HepG2 (cell line): ENCODE measurements around the gene EIF2AK2. TPM values are rescaled to one million over a fixed set of nuclear protein-coding genes. Genes with fewer than 3 reads are reported as not detected.

ENCODE experiments used
- ATAC-seq: fragments of 200-7000 bp; cut with Tn5 transposase; 3 replicates; pipeline ENCODE4 v1.9.1; 2020; ENCODE audit warnings: mild to moderate bottlenecking, moderate library complexity
- BruUV-seq: library from RNA; stranded (reverse); fragments of 400-500 nt; replicated peaks from 2 replicates; lab custom pipeline; 2021; lab: Mats Ljungman, UMichigan
- CTCF ChIA-PET: fragments of 300-600 bp; formaldehyde crosslinking; extraction: SDS; loops from one replicate; lab custom pipeline; 2021; ENCODE audit warnings: low total read pairs, inconsistent platforms, low intra/inter-chr PET ratio; lab: Yijun Ruan, JAX
- POLR2A ChIA-PET: fragments of 350-600 bp; sonication (Branson Sonifier 250); formaldehyde crosslinking; loops from one replicate; lab custom pipeline; 2020; ENCODE audit warnings: antibody characterized with exemption, inconsistent platforms; lab: Yijun Ruan, JAX
- DNase-seq: peaks from one replicate; pipeline ENCODE4 v3.0.0-alpha.2; 2015; ENCODE audit warnings: low spot score
- FAIRE-seq: peaks from 3 replicates; lab custom pipeline; 2011; peaks lifted over from hg19 to GRCh38; lab: Jason Lieb, UNC
- H2AFZ ChIP-seq: one replicate; pipeline ENCODE4 v1.6.1; 2011; ENCODE audit warnings: low read length, inconsistent platforms
- H3K27ac ChIP-seq: fragments of 300-600 bp; 3 replicates; pipeline ENCODE4 v1.8.0; 2011; ENCODE audit warnings: mixed run types, mild to moderate bottlenecking, mixed read lengths, low read length, inconsistent platforms; ENCODE audit not compliant: insufficient read depth; ENCODE audit errors: extremely low read length
- H3K27me3 ChIP-seq, 2 experiments: fragments of 200-600 bp in 1 of 2; 2 replicates in 1 of 2; 3 replicates in 1 of 2; pipeline versions ENCODE4 v1.6.0 to v1.8.0; 2011; ENCODE audit warnings: low read length in 2 of 2, mild to moderate bottlenecking in 2 of 2, moderate library complexity in 2 of 2, inconsistent platforms in 1 of 2; ENCODE audit not compliant: insufficient read depth in 2 of 2, control insufficient read depth in 1 of 2
- H3K36me3 ChIP-seq, 2 experiments: fragments of 200-600 bp in 1 of 2; replicated peaks in 1 of 2; 2 replicates in 1 of 2; 3 replicates in 1 of 2; pipeline versions ENCODE4 v1.5.1 to v1.8.0; 2011; ENCODE audit warnings: low read length in 2 of 2, inconsistent platforms in 1 of 2; ENCODE audit not compliant: insufficient read depth in 2 of 2, control insufficient read depth in 1 of 2
- H3K4me1 ChIP-seq: 2 replicates; pipeline ENCODE4 v1.5.1; 2012; ENCODE audit warnings: low read length, inconsistent platforms; ENCODE audit not compliant: insufficient read depth
- H3K4me2 ChIP-seq: 2 replicates; pipeline ENCODE4 v1.6.0; 2011; ENCODE audit warnings: low read depth, low read length, inconsistent platforms
- H3K4me3 ChIP-seq, 3 experiments: fragments of 200-600 bp in 1 of 3; sonication (generic), shearing (Covaris generic) in 1 of 3; replicated peaks in 1 of 3; 2 replicates each; pipeline ENCODE4 v1.5.1; 2011 to 2016; ENCODE audit warnings: low read length in 3 of 3, inconsistent platforms in 2 of 3, low read depth in 2 of 3, mild to moderate bottlenecking in 2 of 3, control low read depth in 1 of 3, mixed read lengths in 1 of 3; ENCODE audit not compliant: insufficient read depth in 1 of 3
- H3K79me2 ChIP-seq: one replicate; pipeline ENCODE4 v1.6.1; 2011; ENCODE audit warnings: low read length, inconsistent platforms; ENCODE audit not compliant: insufficient read depth
- H3K9ac ChIP-seq: 2 replicates; pipeline ENCODE4 v1.6.0; 2011; ENCODE audit warnings: mild to moderate bottlenecking, low read depth, low read length, inconsistent platforms; ENCODE audit not compliant: insufficient read depth
- H3K9me3 ChIP-seq: 2 replicates; pipeline ENCODE4 v1.5.1; 2012; ENCODE audit warnings: mild to moderate bottlenecking, low read length
- H4K20me1 ChIP-seq: 2 replicates; pipeline ENCODE4 v1.6.0; 2011; ENCODE audit warnings: inconsistent platforms, mild to moderate bottlenecking, low read length, moderate library complexity; ENCODE audit not compliant: insufficient read depth
- ATF1 ChIP-seq: IDR thresholded peaks from 2 replicates; pipeline ENCODE4 v1.6.1; 2016; ENCODE audit warnings: mild to moderate bottlenecking, control low read depth
- ESRRA ChIP-seq: sonication (generic); formaldehyde crosslinking; IDR thresholded peaks from 2 replicates; pipeline ENCODE4 v1.5.1; 2020; ENCODE audit warnings: mild to moderate bottlenecking, low read depth, missing genetic modification reagents
- HMG20B ChIP-seq: conservative IDR thresholded peaks from 2 replicates; pipeline ENCODE4 v1.6.1; 2016; ENCODE audit warnings: missing genetic modification reagents, missing compliant biosample characterization
- MAF1 ChIP-seq: sonication (generic); formaldehyde crosslinking; IDR thresholded peaks from 2 replicates; pipeline ENCODE4 v1.5.0; 2020; ENCODE audit warnings: missing genetic modification reagents, borderline replicate concordance
- MYNN ChIP-seq: sonication (generic); formaldehyde crosslinking; IDR thresholded peaks from 2 replicates; pipeline ENCODE4 v1.4.0; 2020; ENCODE audit warnings: mild to moderate bottlenecking, low read depth, missing genetic modification reagents
- PRPF4 ChIP-seq: fragments of 200-400 bp; formaldehyde crosslinking; IDR thresholded peaks from 2 replicates; pipeline ENCODE4 v1.6.1; 2016; ENCODE audit warnings: low read length, low read depth; ENCODE audit not compliant: poor library complexity, severe bottlenecking
- TMF1 ChIP-seq: sonication (generic); formaldehyde crosslinking; IDR thresholded peaks from 2 replicates; pipeline ENCODE4 v1.8.1; 2022; ENCODE audit warnings: low read depth, missing genetic modification reagents
- ZFAT ChIP-seq: sonication (generic); formaldehyde crosslinking; conservative IDR thresholded peaks from 2 replicates; pipeline ENCODE4 v1.8.1; 2023; ENCODE audit warnings: missing genetic modification reagents, inconsistent platforms
- ZNF589 ChIP-seq: sonication (generic); formaldehyde crosslinking; conservative IDR thresholded peaks from 2 replicates; pipeline ENCODE4 v1.8.0; 2022; ENCODE audit warnings: mild to moderate bottlenecking, moderate library complexity, missing genetic modification reagents
- WGBS: methylation state at CpG from one replicate; pipeline ENCODE4 v1.1.6; 2017; ENCODE audit warnings: low lambda C conversion rate; 5-methylcytosine and 5-hydroxymethylcytosine counted together
- in situ Hi-C: cut with HindIII; loops from 2 replicates; pipeline ENCODE4 v1.10.0; 2017; ENCODE audit warnings: low pct_unique_long_range_greater_than_20kb; ENCODE audit not compliant: extremely low pct_ligation_motif_present
- intact Hi-C: fragments of 100-400 bp; cut with micrococcal nuclease; formaldehyde crosslinking; loops from one replicate; pipeline ENCODE4 v1.10.0; 2022; ENCODE audit not compliant: unreplicated experiment
- polyA plus RNA-seq, 8 experiments: library from polyadenylated mRNA; depleted of rRNA in 3 of 8; stranded (reverse) in 7 of 8; unstranded in 1 of 8; fragments of >200 nt; fragmentation: Illumina TruSeq in 4 of 8; extraction: Trizol in 4 of 8; gene quantifications; 2 replicates each; pipeline versions ENCODE4 v1.2.1 to v1.2.3, GENCODE V29; 2011 to 2016; ENCODE audit warnings: low read depth in 4 of 8, missing spikeins in 1 of 8, mixed read lengths in 1 of 8; ENCODE audit not compliant: insufficient read depth in 1 of 8
- total RNA-seq, 5 experiments: library from RNA; depleted of rRNA; stranded (reverse); fragments of >200 nt; fragmentation: Illumina TruSeq; extraction: Trizol; gene quantifications; 2 replicates each; pipeline ENCODE4 v1.2.3, GENCODE V29; 2016; ENCODE audit warnings: low read depth in 1 of 5
- TF ChIP-seq, protein P1 (sequence below): sonication (generic); formaldehyde crosslinking; IDR thresholded peaks from 2 replicates; pipeline ENCODE4 v1.4.0; 2020; ENCODE audit warnings: mild to moderate bottlenecking, missing genetic modification reagents, borderline replicate concordance
- TF ChIP-seq, protein P2 (sequence below): IDR thresholded peaks from 2 replicates; pipeline ENCODE4 v1.6.1; 2016
- TF ChIP-seq, protein P3 (sequence below): sonication (generic); formaldehyde crosslinking; IDR thresholded peaks from 2 replicates; pipeline ENCODE4 v1.4.0; 2020; ENCODE audit warnings: missing genetic modification reagents

Gene EIF2AK2
- total and polyA plus RNA-seq, 2 of the 13 experiments (the other 11 are each of a cell fraction or from before 2014, with no cell fraction given): 10.2 to 26.1 TPM

DNA sequence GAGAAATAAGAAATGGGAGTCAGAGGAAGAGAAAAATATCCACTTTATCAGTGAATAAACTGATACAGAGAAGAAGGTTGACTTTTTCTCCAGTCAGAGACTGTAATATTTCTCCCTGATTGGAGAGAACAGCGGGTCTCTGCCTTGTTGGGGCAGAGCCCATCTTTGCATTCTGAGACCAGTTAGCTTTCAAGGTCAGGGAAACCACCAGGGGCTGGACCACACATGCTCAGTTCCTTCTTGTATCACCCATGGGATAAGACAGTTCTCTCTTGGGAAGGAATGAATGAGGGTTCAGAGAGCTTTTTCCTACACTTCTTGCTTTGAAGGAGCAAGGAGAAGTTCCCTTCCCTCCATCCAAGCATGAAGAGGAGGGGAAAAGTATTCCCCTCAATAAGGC is 60.2 kb downstream of the EIF2AK2 start (continued):
- TF ChIP-seq, protein P1, sequence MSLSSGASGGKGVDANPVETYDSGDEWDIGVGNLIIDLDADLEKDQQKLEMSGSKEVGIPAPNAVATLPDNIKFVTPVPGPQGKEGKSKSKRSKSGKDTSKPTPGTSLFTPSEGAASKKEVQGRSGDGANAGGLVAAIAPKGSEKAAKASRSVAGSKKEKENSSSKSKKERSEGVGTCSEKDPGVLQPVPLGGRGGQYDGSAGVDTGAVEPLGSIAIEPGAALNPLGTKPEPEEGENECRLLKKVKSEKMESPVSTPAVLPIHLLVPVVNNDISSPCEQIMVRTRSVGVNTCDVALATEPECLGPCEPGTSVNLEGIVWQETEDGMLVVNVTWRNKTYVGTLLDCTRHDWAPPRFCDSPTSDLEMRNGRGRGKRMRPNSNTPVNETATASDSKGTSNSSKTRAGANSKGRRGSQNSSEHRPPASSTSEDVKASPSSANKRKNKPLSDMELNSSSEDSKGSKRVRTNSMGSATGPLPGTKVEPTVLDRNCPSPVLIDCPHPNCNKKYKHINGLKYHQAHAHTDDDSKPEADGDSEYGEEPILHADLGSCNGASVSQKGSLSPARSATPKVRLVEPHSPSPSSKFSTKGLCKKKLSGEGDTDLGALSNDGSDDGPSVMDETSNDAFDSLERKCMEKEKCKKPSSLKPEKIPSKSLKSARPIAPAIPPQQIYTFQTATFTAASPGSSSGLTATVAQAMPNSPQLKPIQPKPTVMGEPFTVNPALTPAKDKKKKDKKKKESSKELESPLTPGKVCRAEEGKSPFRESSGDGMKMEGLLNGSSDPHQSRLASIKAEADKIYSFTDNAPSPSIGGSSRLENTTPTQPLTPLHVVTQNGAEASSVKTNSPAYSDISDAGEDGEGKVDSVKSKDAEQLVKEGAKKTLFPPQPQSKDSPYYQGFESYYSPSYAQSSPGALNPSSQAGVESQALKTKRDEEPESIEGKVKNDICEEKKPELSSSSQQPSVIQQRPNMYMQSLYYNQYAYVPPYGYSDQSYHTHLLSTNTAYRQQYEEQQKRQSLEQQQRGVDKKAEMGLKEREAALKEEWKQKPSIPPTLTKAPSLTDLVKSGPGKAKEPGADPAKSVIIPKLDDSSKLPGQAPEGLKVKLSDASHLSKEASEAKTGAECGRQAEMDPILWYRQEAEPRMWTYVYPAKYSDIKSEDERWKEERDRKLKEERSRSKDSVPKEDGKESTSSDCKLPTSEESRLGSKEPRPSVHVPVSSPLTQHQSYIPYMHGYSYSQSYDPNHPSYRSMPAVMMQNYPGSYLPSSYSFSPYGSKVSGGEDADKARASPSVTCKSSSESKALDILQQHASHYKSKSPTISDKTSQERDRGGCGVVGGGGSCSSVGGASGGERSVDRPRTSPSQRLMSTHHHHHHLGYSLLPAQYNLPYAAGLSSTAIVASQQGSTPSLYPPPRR (CRISPR knock-in tag): no peak
- TF ChIP-seq ZNF589 (no peak), HMG20B (CRISPR knock-in tag) (no peak), PRPF4 (no peak), ATF1 (CRISPR knock-in tag) (no peak), ZFAT (CRISPR knock-in tag) (no peak), TMF1 (CRISPR knock-in tag) (no peak), MYNN (no peak)
- TF ChIP-seq, protein P2, sequence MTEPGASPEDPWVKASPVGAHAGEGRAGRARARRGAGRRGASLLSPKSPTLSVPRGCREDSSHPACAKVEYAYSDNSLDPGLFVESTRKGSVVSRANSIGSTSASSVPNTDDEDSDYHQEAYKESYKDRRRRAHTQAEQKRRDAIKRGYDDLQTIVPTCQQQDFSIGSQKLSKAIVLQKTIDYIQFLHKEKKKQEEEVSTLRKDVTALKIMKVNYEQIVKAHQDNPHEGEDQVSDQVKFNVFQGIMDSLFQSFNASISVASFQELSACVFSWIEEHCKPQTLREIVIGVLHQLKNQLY (CRISPR knock-in tag): no peak

DNA sequence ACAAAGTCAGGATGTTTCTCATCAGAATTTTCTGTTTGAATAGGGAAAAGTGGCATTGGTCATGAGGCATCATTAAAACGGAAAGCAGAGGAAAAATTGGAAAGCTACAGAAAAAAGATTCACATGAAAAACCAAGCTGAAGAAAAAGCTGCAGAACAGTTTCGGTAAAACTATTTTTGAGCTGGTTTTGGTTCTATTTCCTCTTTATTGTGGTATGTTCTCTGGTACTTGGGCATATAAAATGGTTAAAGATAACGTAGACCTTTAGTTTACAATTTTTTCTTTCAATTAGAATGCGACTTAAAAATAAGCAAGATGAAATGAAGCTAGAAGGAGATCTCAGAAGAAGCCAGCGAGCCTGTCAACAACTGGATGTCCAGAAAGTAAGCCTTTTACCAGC is 64.9 kb downstream of the EIF2AK2 start:
- Histone ChIP-seq H3K9ac (no peak overlapping the region), H3K27me3 (no peaks in the 10 kb centered on the region), H3K36me3 (peaks cover 10 to 25% of the 10 kb centered on the region in 2 experiments), H3K4me1 (peaks cover 8% of the 10 kb centered on the region; the same call in 1 of the 2 replicates), H4K20me1 (no peaks in the 10 kb centered on the region), H3K79me2 (no peaks in the 10 kb centered on the region), H3K27ac (no peak overlapping the region), H3K9me3 (no peaks in the 10 kb centered on the region), H2AFZ (no peak overlapping the region), H3K4me3 (no peak overlapping the region), H3K4me2 (no peak overlapping the region)
- no peak for DNase-seq
- intact Hi-C loops (no loop called here), in situ Hi-C loops (no loop called here)
- ATAC-seq: no peak
- POLR2A ChIA-PET: no interaction called here
- no TSS peak for BruUV-seq
- FAIRE-seq: no peak
- 91% methylated on average over 5 of the region's 5 CpGs for WGBS
- CTCF ChIA-PET: no interaction called here
- TF ChIP-seq ESRRA (CRISPR knock-in tag) (no peak), MAF1 (CRISPR knock-in tag) (no peak)
- TF ChIP-seq, protein P3, sequence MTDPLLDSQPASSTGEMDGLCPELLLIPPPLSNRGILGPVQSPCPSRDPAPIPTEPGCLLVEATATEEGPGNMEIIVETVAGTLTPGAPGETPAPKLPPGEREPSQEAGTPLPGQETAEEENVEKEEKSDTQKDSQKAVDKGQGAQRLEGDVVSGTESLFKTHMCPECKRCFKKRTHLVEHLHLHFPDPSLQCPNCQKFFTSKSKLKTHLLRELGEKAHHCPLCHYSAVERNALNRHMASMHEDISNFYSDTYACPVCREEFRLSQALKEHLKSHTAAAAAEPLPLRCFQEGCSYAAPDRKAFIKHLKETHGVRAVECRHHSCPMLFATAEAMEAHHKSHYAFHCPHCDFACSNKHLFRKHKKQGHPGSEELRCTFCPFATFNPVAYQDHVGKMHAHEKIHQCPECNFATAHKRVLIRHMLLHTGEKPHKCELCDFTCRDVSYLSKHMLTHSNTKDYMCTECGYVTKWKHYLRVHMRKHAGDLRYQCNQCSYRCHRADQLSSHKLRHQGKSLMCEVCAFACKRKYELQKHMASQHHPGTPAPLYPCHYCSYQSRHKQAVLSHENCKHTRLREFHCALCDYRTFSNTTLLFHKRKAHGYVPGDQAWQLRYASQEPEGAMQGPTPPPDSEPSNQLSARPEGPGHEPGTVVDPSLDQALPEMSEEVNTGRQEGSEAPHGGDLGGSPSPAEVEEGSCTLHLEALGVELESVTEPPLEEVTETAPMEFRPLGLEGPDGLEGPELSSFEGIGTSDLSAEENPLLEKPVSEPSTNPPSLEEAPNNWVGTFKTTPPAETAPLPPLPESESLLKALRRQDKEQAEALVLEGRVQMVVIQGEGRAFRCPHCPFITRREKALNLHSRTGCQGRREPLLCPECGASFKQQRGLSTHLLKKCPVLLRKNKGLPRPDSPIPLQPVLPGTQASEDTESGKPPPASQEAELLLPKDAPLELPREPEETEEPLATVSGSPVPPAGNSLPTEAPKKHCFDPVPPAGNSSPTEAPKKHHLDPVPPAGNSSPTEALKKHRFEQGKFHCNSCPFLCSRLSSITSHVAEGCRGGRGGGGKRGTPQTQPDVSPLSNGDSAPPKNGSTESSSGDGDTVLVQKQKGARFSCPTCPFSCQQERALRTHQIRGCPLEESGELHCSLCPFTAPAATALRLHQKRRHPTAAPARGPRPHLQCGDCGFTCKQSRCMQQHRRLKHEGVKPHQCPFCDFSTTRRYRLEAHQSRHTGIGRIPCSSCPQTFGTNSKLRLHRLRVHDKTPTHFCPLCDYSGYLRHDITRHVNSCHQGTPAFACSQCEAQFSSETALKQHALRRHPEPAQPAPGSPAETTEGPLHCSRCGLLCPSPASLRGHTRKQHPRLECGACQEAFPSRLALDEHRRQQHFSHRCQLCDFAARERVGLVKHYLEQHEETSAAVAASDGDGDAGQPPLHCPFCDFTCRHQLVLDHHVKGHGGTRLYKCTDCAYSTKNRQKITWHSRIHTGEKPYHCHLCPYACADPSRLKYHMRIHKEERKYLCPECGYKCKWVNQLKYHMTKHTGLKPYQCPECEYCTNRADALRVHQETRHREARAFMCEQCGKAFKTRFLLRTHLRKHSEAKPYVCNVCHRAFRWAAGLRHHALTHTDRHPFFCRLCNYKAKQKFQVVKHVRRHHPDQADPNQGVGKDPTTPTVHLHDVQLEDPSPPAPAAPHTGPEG (CRISPR knock-in tag): no peak
